ENCODE measurements around the gene HOXB4.
"Not testable (repeated sequence)": the region's sequence is repeated elsewhere in the genome, so short reads cannot be mapped to it uniquely, and the experiment has no call there.

The HOXB4 gene

DNA sequence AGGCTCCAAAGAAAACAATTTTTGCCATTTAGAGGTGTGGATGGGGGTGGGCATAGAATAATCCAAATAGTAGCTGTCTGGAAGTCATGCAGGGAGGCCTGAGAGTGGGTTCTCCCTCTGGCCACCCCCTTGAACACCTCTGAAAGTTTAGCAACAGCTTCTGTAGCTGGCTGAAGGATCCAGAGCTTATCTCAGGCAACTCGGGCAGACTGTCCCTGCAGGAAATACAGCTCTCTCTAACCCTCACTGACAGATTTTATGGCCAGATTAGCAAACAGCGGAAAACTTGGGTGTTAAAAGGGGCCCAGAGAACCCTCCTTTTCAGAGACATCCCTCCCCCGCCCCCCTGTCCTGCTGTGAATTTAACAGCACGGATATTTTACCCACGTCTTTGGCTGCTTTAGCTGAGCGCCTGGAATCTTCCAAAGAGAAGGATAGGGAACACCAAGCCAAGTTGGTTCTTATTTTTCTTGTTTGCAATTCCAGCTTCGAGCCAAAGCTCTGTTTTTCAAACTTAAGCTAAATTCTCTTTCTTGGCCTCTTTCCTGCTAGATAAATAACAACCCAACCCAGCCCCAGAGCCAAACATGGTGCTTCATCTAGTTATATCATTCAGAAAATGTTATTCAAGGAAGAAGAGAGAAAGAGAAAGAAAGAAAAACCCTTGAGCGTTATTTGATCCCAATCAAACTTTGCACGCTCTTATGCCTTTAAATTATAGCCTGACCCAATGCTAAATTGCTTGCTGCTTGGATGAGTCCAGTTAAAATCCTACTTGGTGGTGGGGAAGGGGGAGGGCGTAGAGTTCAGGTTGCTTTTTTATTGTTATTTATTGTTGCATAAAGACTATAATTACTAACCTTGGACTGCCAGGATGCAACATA lies 31.0 kb downstream of the HOXB4 start:
- peak; percentile 62 for DNase-seq (ENCODE audit: low read depth, low spot score)

DNA sequence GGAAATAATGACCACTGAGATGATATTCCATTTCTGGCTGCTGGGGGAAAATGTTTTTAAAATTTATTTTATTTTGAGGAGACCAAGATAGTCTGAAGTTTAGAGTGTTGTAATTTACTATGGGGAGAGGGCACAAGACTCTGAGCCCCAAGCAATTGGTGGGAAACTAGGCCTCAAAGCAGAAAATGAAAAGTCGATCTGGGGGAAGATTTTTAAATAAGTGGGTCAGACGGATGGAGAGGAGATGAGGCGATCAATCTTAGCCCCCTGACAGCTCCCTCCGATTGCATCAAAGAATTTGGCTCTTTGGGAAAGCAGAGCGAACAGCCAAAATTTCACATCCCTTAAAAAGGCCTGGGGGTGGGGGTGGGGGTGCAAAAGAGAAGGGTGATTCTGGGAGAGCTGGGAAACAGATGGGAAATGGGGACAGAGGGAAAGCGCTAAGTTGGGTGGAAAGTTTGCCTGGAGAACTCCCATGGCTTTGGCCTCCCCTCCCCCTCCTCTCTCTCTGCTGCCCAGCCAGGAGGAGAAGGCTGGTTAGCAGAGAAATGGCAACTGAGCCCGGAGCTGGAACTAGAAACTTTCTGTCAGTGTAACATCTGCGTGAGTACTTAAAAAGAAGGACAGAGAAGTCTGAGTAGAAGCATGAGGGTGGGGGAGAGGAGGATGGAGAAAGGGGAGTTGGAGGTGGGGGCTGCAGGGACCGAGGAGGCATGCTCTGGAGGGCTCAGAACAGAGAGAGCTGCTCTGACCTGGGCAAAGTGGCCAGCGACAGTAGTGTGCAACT lies 31.8 kb downstream of the HOXB4 start:
- peak; percentile 83 for DNase-seq (ENCODE audit: low read depth, low spot score)

DNA sequence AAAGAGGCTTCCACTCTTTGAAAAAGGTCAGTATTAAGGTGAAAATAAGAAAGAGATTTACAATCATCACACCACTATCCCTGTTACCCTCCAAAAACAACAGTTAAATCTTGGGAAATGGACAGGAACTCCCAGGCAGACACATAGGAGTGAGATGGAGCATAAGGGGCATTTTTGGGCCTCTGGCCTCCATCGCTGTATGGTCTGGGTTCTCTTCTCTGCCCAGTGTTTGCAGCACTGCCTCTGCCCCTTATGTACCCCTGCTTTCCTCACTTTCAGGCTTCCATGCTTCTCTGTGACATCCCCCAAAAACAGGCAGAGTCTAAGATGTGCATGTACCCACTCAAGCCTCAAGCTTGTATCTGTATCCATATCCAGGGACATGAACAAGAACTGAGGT lies 32.6 kb downstream of the HOXB4 start:
- DNase-seq (ENCODE audit: low read depth, low spot score), result no peak

DNA sequence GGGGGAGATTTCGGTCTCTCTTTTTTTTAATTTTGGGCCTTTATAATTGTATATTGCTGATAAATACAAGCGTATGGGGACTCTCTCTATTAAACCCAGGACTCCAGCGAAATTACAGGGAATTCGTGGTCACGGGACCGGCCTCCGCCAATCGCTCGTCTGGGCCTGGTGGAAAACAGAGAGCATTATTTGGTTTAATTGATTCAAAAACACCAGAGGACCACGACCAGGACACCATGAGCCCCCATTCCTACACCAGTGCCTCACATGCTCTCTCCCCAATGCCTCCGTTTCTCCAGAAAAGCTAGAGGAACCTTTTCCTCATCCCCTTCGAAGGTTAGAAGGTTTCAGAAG lies 33.2 kb downstream of the HOXB4 start, which contains the start of gene HOXB2:
TSS of gene HOXB2 (minus strand) at position 88 of the 354 bp plus-strand sequence. CDS start 198 bp downstream, outside the sequence.
- DNase-seq (ENCODE audit: low read depth, low spot score), result peak; percentile 62

- peak; percentile 77 for DNase-seq (ENCODE audit: low read depth, low spot score)
Measured at GRCh38 chr17:48544349-48545021, 33.7 kb downstream of the HOXB4 start.

- no peak for DNase-seq (ENCODE audit: low read depth, low spot score)
Measured at GRCh38 chr17:48543854-48544348, 34.2 kb downstream of the HOXB4 start.

DNA sequence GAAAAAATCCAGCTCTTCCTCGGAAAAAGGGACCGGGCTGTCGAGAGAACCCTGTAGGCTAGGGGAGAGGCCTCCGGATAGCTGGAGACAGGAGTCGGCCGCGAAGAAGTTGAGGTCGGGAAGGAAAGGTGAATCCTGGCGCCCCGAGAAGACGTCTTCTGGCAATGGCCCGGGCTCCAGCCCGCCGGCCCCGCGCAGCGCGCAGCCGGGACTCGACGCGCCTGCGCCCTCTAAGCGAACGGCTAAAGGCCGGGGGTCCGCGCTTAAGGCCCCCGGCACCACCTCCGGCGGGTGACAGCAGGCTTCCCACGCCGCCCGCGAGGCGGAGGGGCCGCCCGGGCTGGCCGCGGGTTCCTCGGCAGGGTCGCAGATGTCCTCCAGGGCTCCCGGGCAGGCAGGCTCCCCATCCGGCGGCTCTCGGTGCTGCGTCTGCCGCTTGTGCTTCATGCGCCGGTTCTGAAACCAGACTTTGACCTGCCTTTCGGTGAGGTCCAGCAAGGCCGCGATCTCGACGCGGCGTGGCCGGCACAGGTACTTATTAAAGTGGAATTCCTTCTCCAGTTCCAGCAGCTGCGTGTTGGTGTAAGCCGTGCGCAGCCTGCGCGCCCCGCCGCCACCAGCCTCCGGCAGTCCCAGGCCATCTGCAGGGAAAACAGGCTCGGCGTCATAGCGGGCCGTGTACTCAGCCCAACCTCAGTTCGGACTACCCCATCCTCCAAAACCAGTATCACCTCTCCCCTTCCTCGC lies 34.9 kb downstream of the HOXB4 start:
- peak; percentile 87 for DNase-seq (ENCODE audit: low read depth, low spot score)

GRCh38 chr17:48542698-48543106 lies 35.4 kb downstream of the HOXB4 start:
- no peak for DNase-seq (ENCODE audit: low read depth, low spot score)

DNA sequence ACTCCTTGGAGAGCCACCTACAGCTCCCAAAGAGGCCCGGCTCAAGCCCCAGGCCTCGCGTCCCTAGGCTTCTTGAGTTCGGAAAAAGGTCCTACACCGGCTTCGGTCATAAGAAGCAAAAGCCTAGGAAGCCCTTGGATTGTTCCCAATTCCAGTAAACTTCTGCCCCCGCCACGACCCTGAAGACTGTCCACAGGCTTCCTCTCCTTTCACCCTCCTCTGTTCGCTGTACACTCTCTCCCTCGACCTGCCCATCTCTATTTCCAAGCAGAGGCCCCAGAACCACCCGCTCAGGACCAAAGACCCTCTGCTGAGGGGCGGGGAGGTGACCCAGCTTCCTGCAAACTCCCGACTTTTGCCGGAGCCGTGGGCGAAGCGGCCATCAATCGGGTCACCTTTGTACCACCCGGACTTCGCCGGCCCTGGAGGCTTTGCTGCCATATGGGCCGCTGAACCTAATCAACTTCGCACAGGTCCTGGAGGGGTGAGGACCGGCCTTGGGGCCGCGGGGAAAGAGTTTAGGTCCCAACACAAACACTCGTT lies 36.0 kb downstream of the HOXB4 start:
- peak; percentile 69 for DNase-seq (ENCODE audit: low read depth, low spot score)

DNA sequence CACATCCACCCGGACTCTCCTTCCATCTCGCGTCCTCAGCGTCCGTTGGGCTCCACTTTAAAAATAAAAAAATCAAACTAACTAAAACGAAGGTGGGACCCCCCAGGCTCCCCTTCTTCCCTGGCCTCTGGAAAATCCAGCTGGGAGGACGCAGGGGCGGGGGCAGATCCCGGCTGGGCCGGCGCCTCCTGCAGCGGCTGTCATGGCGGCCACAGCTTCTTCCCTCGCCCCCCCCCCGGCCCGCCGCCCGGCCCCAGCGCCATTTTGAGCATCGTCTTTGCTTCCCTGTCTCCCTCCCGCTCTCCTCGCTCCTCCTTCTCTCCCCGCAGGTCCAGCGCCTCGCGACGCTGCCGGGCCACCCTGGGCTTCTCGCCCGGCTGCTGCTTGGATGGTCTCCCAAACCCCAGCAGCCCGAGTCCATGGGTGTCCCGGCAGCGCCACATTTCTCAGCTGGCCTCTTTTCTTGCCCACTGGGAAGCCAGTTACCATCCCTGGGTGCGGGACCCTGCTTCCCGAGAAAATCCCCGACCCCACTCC lies 36.5 kb downstream of the HOXB4 start:
- DNase-seq (ENCODE audit: low read depth, low spot score), result no peak

DNA sequence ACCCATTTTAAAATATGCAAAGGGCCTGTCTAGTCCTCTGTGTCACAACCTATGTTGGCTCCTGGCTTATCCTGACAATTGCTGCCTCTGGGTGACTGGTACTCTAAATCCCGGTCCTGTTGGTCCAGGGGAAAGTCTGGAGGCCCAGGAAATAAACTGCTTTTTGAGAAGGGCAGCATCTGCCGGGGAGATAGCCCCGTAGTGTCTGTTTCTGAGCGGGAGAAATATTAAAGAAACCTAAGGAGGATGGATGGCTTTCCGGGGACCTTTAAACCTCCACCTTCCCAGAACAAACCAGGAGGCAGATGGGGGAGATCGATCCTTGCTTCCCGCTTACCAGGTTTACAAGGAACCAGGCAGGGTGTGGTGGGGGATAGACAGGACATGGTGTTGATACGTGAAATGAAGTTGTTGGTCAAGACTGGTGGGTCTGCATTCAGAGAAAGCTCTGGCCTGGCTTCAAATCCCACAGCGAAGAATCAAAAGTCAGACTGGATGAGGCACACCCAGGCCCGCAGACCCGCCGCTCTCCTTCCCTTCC lies 37.0 kb downstream of the HOXB4 start:
- peak; percentile 54 for DNase-seq (ENCODE audit: low read depth, low spot score)

GRCh38 chr17:48540213-48540612 lies 37.9 kb downstream of the HOXB4 start:
- DNase-seq (ENCODE audit: low read depth, low spot score), result no peak

DNA sequence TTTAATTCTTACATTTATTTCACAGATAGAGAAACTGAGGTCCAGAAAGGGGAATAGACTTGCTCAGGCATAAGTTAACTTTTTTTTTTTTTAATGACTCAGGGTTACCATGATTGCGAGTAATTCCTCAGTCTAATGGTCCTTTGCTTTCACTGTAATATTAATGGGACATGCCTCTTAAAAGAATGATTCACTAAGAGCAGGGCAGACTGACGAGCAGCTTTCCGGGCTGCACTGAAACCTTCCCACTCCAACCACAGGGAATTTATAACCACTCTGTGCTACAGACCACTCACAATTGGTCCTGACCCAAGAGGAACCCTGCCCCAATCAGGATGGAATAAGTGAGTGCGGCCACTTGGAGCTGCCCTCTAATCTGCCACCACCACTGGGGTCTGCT lies 39.0 kb downstream of the HOXB4 start:
- DNase-seq (ENCODE audit: low read depth, low spot score), result no peak

- no peak for DNase-seq (ENCODE audit: low read depth, low spot score)
Measured at GRCh38 chr17:48537316-48537715, 40.8 kb downstream of the HOXB4 start.

DNA sequence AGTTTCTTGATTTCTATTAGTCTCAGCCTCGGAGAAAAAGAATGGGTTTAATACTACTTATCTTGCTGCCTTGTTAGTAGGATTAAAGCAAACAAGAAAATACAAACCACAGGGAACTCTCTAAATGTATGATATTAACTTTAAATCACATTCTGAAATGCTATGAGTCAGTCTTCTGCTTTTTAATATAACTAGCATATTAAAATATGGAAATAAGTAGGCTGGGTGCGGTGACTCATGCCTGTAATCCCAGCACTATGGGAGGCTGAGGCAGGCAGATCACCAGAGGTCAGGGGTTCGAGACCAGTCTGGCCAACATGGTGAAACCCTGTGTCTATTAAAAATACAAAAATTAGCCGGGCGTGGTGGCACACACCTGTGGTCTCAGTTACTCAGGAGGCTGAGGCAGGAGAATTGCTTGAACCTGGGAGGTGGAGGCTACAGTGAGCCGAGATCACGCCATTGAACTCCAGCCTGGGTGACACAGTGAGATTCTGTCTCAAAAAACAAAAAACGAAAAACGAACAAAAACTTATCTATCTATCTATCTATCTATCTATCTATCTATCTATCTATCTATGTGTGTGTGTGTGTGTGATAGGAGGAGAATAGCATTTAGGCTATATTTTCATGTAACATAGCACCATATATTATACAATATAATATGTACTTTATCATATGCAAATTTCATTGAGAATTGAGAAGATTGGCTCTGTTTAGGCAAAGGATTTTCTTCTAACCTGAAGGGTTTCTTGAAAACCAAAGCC lies 42.2 kb downstream of the HOXB4 start:
- not testable (repeated sequence) for DNase-seq (ENCODE audit: low read depth, low spot score)

DNA sequence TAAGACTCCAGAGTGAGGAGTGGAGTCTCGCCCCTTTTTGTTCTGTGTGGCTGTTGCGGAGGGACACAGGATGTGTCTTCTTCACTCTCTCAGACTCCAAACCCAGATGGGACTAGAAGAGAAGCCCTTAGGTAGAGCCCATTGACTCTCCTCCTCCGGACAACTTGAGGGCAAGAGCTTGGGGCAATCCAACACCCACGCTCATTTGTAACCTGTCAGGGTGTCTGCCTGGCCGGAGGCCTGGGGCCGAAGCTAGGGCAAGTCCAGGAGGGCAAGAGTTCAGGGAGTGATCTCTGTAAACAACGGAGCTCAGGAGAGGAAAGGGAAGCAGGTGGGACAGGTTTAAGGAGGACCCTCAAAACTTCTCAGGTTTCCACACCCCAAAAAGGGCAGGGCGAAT lies 45.9 kb downstream of the HOXB4 start:
- peak; percentile 60 for DNase-seq (ENCODE audit: low read depth, low spot score)

GRCh38 chr17:48530887-48531272 lies 47.3 kb downstream of the HOXB4 start, which contains the start of gene HOXB1:
Gene HOXB1 (minus strand): TSS chr17:48531011. CDS start chr17:48530904, 107 bp downstream.
- peak; percentile 95 for DNase-seq (ENCODE audit: low read depth, low spot score)

- DNase-seq (ENCODE audit: low read depth, low spot score), result no peak
Measured at GRCh38 chr17:48530208-48530886, 47.8 kb downstream of the HOXB4 start.

- peak; percentile 84 for DNase-seq (ENCODE audit: low read depth, low spot score)
Measured at GRCh38 chr17:48529683-48530009, 48.5 kb downstream of the HOXB4 start.
